HG03139 (cell line): ENCODE results near the gene DPP6.
A peak's percentile ranks its signal among the peaks of the same experiment; 100 is the strongest.

ENCODE experiments used
- ATAC-seq: cut with Tn5 transposase; IDR thresholded peaks from one replicate; pipeline ENCODE4 v1.9.1; 2021; ENCODE audit not compliant: unreplicated experiment

The DPP6 gene

GRCh38 chr7:154903083-154903731 is 851.0 kb downstream of the DPP6 start:
- ATAC-seq, result no peak

DNA sequence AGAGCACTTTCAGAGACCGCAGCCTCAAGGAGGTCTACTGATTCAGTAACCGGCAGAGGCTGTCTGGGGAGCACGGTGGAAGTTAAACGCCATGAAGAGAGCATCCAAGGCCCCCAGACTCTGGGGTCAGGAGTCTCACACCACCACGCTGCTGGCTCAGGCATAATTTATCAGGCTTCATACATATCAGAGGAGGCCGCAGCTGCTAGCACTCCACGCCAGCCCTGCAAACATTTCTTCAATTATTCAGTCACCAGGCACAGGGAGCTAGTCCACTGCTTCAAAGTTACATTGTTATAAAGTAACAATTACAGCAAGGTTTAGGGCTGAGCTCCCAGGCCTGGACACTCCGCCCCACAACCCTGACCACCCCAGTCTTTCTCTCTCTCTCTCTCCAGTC is 852.9 kb downstream of the DPP6 start:
- ATAC-seq, result no peak

- ATAC-seq, result no peak
Measured at GRCh38 chr7:154905615-154906014, 853.4 kb downstream of the DPP6 start.

GRCh38 chr7:154906201-154906600 is 854.0 kb downstream of the DPP6 start:
- no peak for ATAC-seq

- ATAC-seq, result no peak
Measured at GRCh38 chr7:154906736-154907355, 854.6 kb downstream of the DPP6 start.

DNA sequence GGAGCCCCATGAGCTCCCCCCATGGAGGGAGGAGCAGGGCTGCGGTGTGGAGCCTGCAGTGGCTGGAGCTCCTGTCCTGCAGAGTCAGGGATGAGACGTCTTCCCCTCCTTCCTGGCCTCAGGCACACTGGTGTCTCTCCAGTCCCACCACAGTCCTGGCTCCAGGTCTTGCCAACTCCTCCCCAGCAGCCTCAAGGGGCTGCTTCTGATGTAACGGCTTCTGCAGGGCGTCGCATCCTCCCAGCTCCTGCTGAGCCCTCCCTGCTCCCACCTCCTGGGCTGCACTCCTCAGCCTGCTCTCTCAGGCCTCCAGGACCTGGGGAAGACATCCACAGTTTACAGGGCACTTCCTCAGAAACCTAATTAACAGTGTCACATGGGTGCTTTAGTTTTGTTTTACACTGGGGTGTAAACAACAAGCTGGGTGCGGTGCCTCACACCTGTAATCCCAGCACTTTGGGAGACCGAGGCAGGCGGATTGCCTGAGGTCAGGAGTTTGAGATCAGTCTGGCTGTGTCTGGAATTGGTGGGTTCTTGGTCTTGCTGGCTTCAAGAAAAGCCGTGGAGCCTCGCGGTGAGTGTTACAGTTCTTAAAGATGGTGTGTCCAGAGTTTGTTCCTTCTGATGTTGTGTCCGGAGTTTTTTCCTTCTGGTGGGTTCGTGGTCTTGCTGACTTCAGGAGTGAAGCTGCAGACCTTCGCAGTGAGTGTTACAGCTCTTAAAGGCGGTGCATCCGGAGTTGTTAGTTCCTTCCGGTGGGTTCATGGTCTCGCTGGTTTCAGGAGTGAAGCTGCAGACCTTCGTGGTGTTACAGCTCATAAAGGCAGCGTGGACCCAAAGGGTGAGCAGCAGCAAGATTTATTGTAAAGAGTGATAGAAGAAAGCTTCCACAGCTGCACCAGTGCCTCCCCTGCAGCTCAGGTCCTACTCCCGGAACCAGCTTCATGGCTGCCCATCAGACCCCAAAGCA is 855.7 kb downstream of the DPP6 start:
- ATAC-seq, result no peak

GRCh38 chr7:154909241-154910105 is 857.3 kb downstream of the DPP6 start:
- ATAC-seq, result no peak

- ATAC-seq, result no peak
Measured at GRCh38 chr7:154910125-154910524, 857.9 kb downstream of the DPP6 start.

GRCh38 chr7:154910977-154911376 is 858.8 kb downstream of the DPP6 start:
- ATAC-seq, result no peak

GRCh38 chr7:154911411-154911810 is 859.2 kb downstream of the DPP6 start:
- ATAC-seq, result no peak

- no peak for ATAC-seq
Measured at GRCh38 chr7:154911862-154912455, 859.8 kb downstream of the DPP6 start.

DNA sequence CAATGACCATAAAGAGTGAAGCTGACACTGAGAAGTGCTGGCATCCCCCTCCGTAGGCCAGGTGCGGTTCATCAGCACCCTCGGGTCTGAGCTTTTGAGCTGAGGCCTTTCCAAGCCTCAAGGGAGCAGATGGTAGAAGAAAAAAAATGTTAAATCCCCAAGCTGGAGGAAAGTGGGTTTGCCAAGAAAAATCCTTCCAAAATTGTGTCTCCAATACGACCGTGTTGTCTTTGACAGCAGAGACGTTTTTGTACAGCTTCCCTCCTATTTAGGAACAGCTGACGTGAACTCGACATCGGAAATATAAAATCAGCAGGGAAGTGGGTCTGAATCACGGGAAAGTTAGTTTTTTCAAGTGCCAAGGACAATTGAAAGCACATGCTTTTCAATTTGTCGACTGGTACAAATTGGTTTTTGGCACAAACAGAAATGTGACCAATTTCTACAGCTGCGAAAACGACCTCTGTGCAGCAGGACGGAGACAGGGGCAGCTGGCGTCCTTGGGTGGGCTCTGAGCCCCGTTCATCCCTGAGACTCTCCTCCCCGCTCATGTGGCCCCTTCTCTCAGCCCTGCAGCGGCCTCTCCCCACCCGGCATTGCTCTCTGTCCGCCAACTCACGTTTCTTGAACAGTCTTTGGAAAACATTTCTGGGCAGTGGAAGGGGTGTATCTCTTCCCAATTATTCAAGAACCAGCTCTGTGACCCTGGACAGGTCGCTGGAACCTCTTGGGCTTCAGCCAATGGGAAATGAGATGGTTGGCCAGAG is 860.9 kb downstream of the DPP6 start:
- no peak for ATAC-seq

GRCh38 chr7:154913638-154914307 is 861.6 kb downstream of the DPP6 start:
- ATAC-seq, result peak; percentile 95

GRCh38 chr7:154914308-154914995 is 862.3 kb downstream of the DPP6 start:
- no peak for ATAC-seq

DNA sequence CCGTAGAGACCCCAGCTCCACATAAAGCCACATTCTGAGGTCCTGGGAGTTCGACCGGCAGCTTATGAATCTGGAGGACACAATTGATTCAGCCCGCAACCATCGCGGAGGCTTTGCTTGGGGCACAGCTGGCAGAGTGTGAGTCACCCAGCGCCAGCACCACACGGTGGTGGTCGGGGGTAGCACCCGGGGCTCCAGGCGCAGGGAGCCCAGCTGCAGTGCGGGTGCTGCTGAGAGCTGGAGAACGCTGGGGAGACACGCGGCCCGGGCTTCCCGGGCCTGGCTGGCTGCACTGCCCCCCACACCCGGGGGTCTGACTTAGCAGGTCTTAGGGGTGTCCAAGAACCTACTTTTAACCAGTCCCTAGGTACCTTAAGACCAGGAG is 862.8 kb downstream of the DPP6 start:
- no peak for ATAC-seq

GRCh38 chr7:154915600-154915999 is 863.4 kb downstream of the DPP6 start:
- no peak for ATAC-seq

DNA sequence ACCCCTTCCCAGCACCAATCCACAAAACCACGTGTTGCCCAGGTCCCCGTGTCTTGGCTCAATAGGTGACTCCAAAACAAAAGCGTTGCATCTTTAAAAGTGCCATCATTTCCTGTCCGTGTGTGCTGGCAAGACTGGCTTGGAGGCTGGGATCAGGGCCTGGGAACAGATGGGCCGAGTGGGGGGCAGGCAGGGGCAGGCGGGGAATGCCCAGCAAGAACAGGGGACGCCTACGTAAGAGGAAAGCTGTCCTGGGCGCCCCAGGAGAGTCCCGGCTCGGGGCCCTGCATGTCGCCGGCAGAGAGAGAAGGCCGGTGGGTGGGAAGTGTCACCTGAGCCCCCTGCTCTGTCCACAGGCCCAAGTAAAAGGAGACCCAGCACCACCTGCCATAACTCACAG is 864.2 kb downstream of the DPP6 start:
- no peak for ATAC-seq
